CD4-positive, alpha-beta T cell (primary cell): ENCODE results near the gene PRAC1. TPM values are rescaled to one million over a fixed set of nuclear protein-coding genes. Genes with fewer than 3 reads are reported as not detected.

ENCODE experiments used
- ATAC-seq: fragments of 200-7000 bp; cut with Tn5 transposase; one replicate; pipeline ENCODE4 v1.10.0; 2022; ENCODE audit warnings: mild to moderate bottlenecking; ENCODE audit not compliant: poor library complexity
- CTCF ChIA-PET: fragments of 350-600 bp; sonication (Branson Sonifier 250); formaldehyde crosslinking; loops from one replicate; lab custom pipeline; 2021; ENCODE audit warnings: antibody characterized with exemption, inconsistent platforms; lab: Charles Lee
- POLR2A ChIA-PET: fragments of 350-600 bp; sonication (Branson Sonifier 250); formaldehyde crosslinking; loops from one replicate; lab custom pipeline; 2021; ENCODE audit warnings: antibody characterized with exemption, inconsistent platforms; lab: Charles Lee
- DNase-seq, 14 experiments: peaks; one replicate each; pipeline ENCODE4 v3.0.0-alpha.2; 2013 to 2020; ENCODE audit warnings: mixed read lengths in 2 of 14
- H3K27ac ChIP-seq, 2 donors: one replicate each; pipeline versions ENCODE4 v1.5.1 to v1.7.0; 2013; ENCODE audit warnings: low read length in 2 of 2, low read depth in 1 of 2, mild to moderate bottlenecking in 1 of 2
- H3K27me3 ChIP-seq, 2 experiments: 1 replicate in 1 of 2; 2 replicates in 1 of 2; pipeline versions ENCODE4 v1.6.1 to v1.7.0; 2013; ENCODE audit warnings: low read length in 2 of 2, control low read depth in 1 of 2, mild to moderate bottlenecking in 1 of 2, moderate library complexity in 1 of 2; ENCODE audit not compliant: insufficient read depth in 2 of 2, control insufficient read depth in 1 of 2
- H3K36me3 ChIP-seq: one replicate; pipeline ENCODE4 v1.6.1; 2013; ENCODE audit warnings: low read length, control low read depth; ENCODE audit not compliant: insufficient read depth
- H3K4me1 ChIP-seq: one replicate; pipeline ENCODE4 v1.6.1; 2013; ENCODE audit warnings: low read length, control low read depth; ENCODE audit not compliant: insufficient read depth
- H3K4me3 ChIP-seq: one replicate; pipeline ENCODE4 v1.5.1; 2013; ENCODE audit warnings: mild to moderate bottlenecking, low read length, moderate library complexity
- H3K9me3 ChIP-seq, 2 experiments: 1 replicate in 1 of 2; 2 replicates in 1 of 2; pipeline versions ENCODE4 v1.6.1 to v1.7.0; 2013; ENCODE audit warnings: low read length in 2 of 2, mild to moderate bottlenecking in 2 of 2, control low read depth in 1 of 2, moderate library complexity in 1 of 2; ENCODE audit not compliant: control insufficient read depth in 1 of 2, insufficient read depth in 1 of 2
- H3K27ac Mint-ChIP-seq: one replicate; pipeline ENCODE4 v1.8.0; 2020; ENCODE audit warnings: mixed read lengths
- H3K27me3 Mint-ChIP-seq: one replicate; pipeline ENCODE4 v1.8.0; 2021; ENCODE audit warnings: mixed read lengths
- H3K36me3 Mint-ChIP-seq: one replicate; pipeline ENCODE4 v1.8.0; 2021; ENCODE audit warnings: low read depth, mixed read lengths
- H3K4me1 Mint-ChIP-seq: one replicate; pipeline ENCODE4 v1.8.0; 2021; ENCODE audit warnings: low read depth, mixed read lengths
- H3K4me3 Mint-ChIP-seq: one replicate; pipeline ENCODE4 v1.8.0; 2020; ENCODE audit warnings: mild to moderate bottlenecking, mixed read lengths
- H3K9me3 Mint-ChIP-seq: one replicate; pipeline ENCODE4 v1.8.0; 2020; ENCODE audit warnings: mixed read lengths
- intact Hi-C, 2 experiments: fragments of 100-400 bp; cut with DNase I in 1 of 2; cut with micrococcal nuclease in 1 of 2; formaldehyde crosslinking; loops; one replicate each; pipeline versions ENCODE4 v1.15.1 to v1.9.0; 2023 to 2025; cut with DNase I, micrococcal nuclease
- total RNA-seq, 174 experiments: library from RNA in 2 of 174; stranded (reverse) in 2 of 174; gene quantifications; one replicate each; pipeline ENCODE4 v1.2.3 and lab custom pipeline; 2021 to 2026
- TF ChIP-seq, protein P1 (sequence below): fragments of 200-600 bp; IDR thresholded peaks from one replicate; pipeline ENCODE4 v1.8.0; 2022; ENCODE audit warnings: antibody characterized with exemption, mild to moderate bottlenecking

Gene PRAC1
- total RNA-seq, 2 experiments from 2014 or later = not detected

DNA sequence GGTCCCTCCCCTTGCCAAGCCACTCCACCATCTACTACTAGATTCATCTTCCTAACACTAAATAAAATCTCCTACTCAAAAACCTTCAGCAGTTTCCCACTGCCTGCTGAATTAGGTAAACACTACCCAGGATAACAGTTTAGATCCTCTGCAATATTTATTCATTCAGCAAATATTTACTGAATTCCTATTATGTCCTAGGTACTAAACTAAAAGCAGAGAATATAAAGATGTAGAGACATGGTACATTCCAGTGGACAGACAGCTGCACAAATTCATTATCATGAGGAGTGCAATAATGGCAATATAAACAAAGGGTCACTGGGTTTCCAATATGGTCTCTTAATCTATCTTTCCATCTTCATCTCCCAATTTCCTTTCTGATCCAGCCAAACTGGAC is 37.0 kb upstream of the PRAC1 start:
- intact Hi-C loops = no loop called here
- POLR2A ChIA-PET = no interaction called here
- ATAC-seq (no peak), DNase-seq (no peak)
- Histone ChIP-seq H3K4me3 (no peak overlapping the region), H3K9me3 (peaks cover 0 to 9% of the 10 kb centered on the region in 2 experiments), H3K27ac (no peak overlapping the region), H3K36me3 (no peaks in the 10 kb centered on the region), H3K27me3 (peaks cover 53 to 77% of the 10 kb centered on the region in 2 experiments), H3K4me1 (peaks cover 9% of the 10 kb centered on the region)
- H3K9me3 Mint-ChIP-seq = no peaks in the 10 kb centered on the region
- H3K4me1 Mint-ChIP-seq = peaks cover 4% of the 10 kb centered on the region
- no peak overlapping the region for H3K27ac Mint-ChIP-seq
- no peak overlapping the region for H3K4me3 Mint-ChIP-seq
- H3K27me3 Mint-ChIP-seq = peaks cover 92% of the 10 kb centered on the region
- no peaks in the 10 kb centered on the region for H3K36me3 Mint-ChIP-seq
- TF ChIP-seq, protein P1, sequence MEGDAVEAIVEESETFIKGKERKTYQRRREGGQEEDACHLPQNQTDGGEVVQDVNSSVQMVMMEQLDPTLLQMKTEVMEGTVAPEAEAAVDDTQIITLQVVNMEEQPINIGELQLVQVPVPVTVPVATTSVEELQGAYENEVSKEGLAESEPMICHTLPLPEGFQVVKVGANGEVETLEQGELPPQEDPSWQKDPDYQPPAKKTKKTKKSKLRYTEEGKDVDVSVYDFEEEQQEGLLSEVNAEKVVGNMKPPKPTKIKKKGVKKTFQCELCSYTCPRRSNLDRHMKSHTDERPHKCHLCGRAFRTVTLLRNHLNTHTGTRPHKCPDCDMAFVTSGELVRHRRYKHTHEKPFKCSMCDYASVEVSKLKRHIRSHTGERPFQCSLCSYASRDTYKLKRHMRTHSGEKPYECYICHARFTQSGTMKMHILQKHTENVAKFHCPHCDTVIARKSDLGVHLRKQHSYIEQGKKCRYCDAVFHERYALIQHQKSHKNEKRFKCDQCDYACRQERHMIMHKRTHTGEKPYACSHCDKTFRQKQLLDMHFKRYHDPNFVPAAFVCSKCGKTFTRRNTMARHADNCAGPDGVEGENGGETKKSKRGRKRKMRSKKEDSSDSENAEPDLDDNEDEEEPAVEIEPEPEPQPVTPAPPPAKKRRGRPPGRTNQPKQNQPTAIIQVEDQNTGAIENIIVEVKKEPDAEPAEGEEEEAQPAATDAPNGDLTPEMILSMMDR = no peak
- CTCF ChIA-PET = no interaction called here

DNA sequence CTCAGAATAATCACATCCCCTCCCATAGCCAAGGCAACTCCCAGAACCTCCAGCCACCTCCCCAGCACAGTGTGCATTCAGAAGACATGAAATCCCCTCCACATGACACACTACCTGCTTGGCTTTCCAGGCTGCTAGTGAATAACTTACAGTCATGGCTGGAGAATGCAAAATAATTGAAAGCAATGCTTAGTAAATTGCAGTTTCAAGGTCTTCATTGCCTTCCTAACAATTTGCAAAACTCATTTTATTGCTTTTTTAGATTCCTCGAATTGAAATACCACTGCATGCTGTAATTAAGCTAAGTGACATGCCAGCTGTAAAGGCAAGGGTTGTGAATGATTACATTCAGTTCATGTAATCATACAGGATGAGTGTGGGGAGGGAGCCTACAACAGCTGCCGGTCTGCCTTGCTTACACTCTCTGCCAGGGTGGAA is 35.2 kb upstream of the PRAC1 start:
- ATAC-seq (no peak), DNase-seq (no peak)
- POLR2A ChIA-PET = no interaction called here
- TF ChIP-seq, protein P1 = no peak
- Mint-ChIP-seq H3K9me3 (no peaks in the 10 kb centered on the region), H3K4me1 (peaks cover 19% of the 10 kb centered on the region), H3K36me3 (no peaks in the 10 kb centered on the region), H3K4me3 (no peak overlapping the region), H3K27ac (no peak overlapping the region), H3K27me3 (peaks cover 93% of the 10 kb centered on the region)
- CTCF ChIA-PET = no interaction called here
- Histone ChIP-seq H3K36me3 (no peaks in the 10 kb centered on the region), H3K9me3 (peaks cover 0 to 15% of the 10 kb centered on the region in 2 experiments), H3K4me3 (no peak overlapping the region), H3K27ac (no peak overlapping the region), H3K4me1 (peaks cover 25% of the 10 kb centered on the region), H3K27me3 (peaks cover 67 to 87% of the 10 kb centered on the region in 2 experiments)
- intact Hi-C loops = no loop called here

DNA sequence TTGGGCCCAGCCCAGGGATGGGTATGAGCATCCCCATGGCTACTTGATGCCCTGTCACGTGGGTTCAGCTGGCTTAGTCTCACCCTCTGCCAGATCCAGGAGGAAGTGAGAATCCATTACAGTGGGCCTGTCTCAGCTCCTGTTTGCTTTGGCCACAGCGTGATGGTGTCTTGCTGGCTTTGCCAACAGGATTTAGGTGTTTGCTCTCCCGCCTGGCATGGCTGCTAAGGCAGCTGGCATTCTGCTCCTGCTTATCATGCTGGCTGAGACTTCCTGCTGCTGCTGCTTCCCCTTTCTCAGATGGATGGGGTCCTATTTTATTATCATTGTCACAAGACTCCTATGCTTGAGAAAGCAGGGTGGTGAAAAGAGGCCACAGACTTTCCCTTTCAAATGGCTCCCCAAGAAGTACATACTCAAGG is 34.5 kb upstream of the PRAC1 start:
- Histone ChIP-seq H3K4me1 (peaks cover 27% of the 10 kb centered on the region), H3K36me3 (no peaks in the 10 kb centered on the region), H3K27ac (no peak overlapping the region), H3K9me3 (peaks cover 0 to 22% of the 10 kb centered on the region in 2 experiments), H3K4me3 (no peak overlapping the region), H3K27me3 (peaks cover 71 to 88% of the 10 kb centered on the region in 2 experiments)
- H3K9me3 Mint-ChIP-seq = no peaks in the 10 kb centered on the region
- CTCF ChIA-PET = no interaction called here
- POLR2A ChIA-PET = no interaction called here
- TF ChIP-seq, protein P1 = no peak
- H3K4me3 Mint-ChIP-seq = no peak overlapping the region
- no peak for ATAC-seq
- H3K36me3 Mint-ChIP-seq = no peaks in the 10 kb centered on the region
- H3K27ac Mint-ChIP-seq = no peak overlapping the region
- DNase-seq = no peak
- intact Hi-C loops = no loop called here
- peaks cover 20% of the 10 kb centered on the region for H3K4me1 Mint-ChIP-seq
- H3K27me3 Mint-ChIP-seq = peaks cover 93% of the 10 kb centered on the region
